Stimulated activated CD4-positive, alpha-beta T cell treated with anti-CD3 and anti-CD28 coated beads, Interleukin-2, amount 100 ng/mL, for 4 hours (primary cell): Measurements from ENCODE around the gene TAF9.
"Not testable (repeated sequence)": the region's sequence is repeated elsewhere in the genome, so short reads cannot be mapped to it uniquely, and the experiment has no call there.

Source experiments
- DNase-seq: peaks from one replicate; pipeline ENCODE4 v3.0.0-alpha.2; 2020; ENCODE audit warnings: low read depth

Gene TAF9, protein sequence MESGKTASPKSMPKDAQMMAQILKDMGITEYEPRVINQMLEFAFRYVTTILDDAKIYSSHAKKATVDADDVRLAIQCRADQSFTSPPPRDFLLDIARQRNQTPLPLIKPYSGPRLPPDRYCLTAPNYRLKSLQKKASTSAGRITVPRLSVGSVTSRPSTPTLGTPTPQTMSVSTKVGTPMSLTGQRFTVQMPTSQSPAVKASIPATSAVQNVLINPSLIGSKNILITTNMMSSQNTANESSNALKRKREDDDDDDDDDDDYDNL

DNA sequence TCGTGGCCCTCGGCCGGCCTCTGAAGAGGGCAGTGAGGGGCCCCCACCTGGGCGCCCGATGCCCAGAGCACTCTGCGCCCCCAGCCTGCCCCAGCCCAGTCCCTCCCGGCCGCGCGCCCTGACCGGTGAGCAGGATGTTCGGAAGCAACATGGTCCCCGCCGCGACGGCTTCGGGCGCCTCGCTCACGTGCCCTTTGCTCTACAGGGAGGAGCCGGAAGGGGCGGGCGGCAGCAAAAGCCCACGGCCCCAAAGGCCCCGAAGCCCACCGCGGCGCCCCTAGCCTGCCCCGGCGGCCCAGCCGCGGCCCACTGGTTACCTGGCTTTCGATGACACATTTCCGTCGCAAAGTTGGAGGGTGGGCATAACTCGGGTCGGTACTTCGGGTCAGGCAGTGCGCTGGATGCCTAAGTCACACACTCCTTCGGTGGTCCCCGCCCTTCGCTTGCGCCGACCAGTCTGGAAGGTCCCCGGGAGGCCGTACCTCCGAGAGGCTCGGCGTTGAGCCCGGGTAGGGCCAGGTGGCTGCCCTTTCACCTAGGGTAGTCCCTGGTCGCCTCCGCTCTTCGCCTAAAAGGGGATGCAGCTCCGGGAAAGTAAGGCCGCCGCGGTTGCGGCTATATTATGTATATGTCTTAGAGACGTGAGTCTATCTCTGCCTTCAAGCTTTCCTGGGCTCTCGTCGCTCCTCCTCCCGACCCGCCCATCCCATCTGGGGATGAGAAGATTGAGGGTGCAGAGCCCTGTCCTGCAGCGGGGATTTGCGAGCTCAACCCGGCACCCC is at the start of gene TAF9, which contains the start of the genes AK6 and RAD17:
Gene TAF9, minus strand, starts transcription at position 181 of the 782 bp plus-strand sequence. CDS start 3,783 bp downstream, outside the sequence.
Gene AK6, minus strand, starts transcription at position 181 of the 782 bp plus-strand sequence. Its CDS starts 30 bp downstream, at position 151.
Gene RAD17, plus strand, starts transcription at position 479 of the 782 bp plus-strand sequence. CDS start 2,391 bp downstream, outside the sequence.
- DNase-seq: peak; percentile 84

DNA sequence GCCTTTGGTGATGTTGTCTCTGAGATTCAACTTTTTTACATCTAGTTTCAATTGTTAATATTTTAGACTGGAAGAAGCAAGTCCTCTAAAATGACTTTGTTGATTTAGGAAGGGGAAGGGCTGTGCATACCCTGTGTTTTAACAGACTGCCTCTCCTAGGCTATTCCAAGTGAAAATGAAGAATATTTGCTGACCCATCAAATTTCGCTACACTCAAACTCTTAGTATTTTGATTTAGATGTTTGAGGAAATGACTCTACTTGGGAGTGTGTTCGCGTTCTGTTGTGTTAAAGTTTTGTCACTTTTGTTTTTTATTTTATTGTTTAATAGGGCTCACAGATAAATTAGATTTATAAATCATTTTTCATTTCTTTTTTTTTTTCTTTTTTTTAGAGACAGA is 49.2 kb upstream of the TAF9 start:
- DNase-seq: no peak

DNA sequence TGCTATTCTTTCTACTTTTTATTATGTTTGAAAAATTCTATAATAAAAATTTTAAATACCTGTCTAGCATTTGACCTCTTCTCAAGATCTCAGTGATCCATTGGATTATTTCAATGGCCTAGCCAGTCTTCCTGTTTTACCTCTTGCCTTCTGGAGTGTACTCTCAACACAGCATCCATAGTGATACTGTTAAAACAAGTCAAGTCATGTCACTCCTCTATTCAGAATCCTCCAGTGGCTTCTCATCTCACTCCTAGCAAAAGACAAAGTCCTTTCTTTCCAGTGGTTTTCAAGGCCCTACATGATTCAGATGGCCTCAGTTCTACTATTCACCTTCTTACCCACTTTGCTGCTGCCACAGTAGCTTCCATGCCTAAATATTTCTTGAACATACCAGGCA is 47.4 kb upstream of the TAF9 start:
- no peak for DNase-seq

DNA sequence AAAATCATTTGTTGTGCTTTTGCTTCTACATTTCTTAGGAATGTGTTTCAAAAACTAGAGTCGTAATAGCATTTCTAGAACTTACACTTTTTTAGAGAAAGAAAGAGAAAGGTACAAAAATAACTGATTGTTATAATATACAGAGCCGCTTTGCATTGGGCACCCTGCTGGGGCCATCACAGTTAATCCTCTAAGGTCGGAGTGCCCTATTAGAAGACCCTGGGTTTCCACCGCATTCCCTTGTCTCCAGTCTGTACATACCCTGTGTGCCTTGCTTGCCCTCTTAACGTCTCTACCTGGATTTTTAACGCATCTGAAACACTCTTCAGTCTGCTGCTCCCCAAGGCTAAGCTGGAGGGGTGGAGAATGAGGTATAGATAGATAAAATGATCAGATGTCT is 46.9 kb upstream of the TAF9 start:
- no peak for DNase-seq

DNA sequence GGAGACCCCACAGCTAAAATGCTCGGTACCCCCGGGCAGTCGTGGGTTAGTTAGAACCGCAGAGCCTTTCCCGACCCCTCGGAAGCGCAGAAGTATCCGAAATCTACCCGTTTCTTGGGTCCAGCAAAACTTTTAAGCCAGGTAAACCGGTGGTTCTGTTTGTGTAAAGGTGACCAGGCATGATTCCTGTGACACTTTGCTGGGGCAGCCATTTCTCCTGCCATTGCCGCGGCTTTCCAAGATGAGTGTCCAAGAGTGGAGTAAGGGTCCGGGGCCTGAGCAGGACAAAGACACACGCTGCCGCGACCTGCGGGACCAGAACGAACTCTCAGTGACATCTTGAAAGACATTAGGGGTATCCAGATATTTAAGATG is 46.3 kb upstream of the TAF9 start:
- DNase-seq: no peak

DNA sequence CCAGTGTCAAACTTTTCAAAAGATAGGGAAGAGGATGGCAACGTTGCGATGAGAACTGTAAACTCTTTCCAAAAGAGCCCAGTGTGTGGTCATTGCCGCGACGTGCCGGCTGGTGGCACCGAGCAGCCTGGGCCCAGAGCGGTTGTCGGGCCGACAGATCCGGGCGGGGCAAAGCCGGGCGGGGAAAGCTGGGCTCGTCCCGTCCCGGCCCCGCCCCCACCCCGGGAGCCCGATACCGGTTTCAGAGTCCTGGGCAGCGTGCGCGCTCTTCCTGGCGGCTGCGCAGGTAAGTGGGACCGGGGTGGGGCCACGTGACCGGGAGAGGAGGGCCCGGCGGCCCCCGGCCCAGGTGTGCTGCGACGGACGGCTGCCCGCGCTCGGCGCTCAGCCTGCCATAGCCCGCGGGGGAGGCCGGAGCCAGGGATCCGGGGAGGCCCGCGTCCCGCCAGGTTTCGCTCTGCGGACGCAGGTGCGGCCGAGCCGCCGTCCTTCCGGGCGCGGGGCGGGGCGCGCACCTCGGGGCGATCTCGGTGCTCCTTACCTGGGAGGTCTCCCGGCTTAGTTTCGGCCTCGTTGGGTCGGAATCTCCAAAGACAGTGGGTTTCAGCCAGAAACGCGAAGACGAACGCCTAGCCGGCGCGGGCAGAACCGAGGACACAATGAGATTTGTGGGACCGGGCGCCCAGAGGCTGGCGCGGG is 45.7 kb upstream of the TAF9 start, which contains the start of gene MARVELD2:
Gene MARVELD2, plus strand, starts transcription at position 232 of the 699 bp plus-strand sequence. CDS start 4,270 bp downstream, outside the sequence.
- peak; percentile 28 for DNase-seq

DNA sequence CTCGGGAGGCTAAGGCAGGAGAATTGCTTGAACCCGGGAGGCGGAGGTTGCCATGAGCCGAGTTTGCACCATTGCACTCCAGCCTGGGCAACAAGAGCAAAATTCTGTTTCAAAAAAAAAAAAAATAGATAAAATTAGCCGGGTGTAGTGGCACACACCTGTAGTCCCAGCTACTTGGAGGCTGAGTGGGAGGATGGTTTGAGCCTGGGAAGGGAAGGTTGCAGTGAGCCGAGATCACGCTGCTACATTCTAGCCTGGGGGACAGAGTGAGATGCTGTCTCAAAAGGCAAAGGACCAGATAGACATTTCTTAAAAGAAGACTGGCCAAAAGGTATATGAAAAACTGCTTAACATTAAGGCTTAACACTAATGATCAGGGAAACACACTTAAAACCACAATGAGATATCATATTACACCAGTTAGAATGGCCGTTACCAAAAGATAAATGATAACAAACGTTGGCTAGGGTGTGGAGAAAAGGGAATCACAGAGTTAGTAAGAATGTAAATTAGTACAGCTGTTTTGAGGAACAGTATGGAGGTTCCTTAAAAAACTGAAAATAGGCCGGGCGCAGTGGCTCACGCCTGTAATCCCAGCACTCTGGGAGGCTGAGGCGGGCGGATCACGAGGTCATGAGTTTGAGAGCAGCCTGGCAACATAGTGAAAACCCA is 35.5 kb upstream of the TAF9 start:
- DNase-seq: no peak

DNA sequence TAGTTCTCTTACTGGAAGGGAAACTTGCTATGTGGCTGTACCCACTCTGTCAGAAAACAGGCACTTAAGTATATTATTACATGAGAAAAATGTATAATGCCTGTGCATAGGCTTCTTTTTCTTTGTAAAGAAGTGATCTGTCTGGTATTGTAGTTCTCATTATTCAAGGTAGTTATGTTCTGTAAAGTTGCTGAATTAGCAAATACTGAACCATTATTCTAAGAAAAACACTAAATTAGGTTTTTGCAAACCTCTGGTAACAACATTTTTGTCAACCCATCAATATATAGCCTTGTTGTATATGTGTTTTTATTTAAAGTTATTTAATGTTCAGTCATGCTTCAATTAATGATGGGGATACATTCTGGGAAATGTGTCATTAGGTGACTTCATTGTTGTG is 9.1 kb upstream of the TAF9 start:
- no peak for DNase-seq

DNA sequence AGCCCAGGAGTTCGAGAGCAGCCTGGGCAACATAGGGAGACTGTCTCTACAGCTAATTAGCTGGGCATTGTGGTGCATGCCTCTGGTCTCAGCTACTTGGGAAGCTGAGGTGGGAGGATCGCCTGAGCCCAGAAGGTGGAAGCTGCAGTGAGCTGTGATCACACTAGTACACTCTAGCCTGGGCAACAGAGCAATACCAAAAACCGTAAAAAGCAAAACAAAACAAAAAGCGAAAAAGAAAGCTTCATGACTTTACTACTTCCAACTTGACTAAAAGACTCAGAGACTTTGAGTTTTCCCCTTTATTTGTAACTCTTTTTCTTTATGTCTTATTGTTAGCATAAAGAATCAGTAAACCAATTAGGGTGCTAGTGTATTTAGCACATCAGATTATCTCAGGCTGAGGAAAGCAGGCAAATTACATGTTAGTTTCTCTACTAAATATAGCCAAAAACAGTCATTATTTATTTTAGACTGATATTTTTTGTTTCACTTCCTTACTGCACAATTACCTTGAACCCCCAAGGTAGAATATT is 5.7 kb upstream of the TAF9 start:
- DNase-seq: no peak

DNA sequence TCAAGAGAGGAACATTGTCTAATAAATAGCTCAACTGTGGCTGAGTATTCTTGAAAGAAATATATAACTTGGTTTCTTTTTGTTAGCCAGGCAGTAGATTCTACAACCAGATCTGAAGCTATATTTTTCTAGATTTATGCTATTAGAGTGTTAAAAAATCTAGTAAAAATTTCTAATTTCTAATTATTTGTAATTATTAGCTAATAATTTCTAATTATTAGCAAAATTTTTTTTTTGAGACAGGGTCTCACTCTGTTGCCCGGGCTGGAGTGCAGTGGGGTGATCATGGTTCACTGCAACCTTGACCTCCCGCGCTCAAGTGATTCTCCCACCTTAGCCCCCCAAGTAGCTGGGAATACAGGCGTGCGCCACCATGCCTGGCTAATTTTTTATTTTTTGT is 3.1 kb upstream of the TAF9 start:
- no peak for DNase-seq

DNA sequence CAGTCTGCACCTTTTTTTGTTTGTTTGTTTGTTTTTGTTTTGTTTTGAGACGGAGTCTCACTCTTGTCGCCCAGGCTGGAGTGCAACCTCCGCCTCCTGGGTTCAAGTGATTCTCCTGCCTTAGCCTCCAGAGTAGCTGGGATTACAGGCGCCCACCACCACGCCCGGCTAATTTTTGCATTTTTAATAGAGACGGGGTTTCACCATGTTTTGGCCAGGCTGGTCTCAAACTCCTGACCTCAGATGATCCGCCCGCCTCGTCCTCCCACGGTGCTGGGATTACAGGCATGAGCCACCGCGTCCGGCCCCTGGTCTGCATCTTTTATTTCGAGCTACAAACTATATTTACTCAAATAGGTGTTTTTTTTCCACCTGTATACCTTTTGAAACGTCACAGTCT is 1.0 kb upstream of the TAF9 start:
- DNase-seq: not testable (repeated sequence)

DNA sequence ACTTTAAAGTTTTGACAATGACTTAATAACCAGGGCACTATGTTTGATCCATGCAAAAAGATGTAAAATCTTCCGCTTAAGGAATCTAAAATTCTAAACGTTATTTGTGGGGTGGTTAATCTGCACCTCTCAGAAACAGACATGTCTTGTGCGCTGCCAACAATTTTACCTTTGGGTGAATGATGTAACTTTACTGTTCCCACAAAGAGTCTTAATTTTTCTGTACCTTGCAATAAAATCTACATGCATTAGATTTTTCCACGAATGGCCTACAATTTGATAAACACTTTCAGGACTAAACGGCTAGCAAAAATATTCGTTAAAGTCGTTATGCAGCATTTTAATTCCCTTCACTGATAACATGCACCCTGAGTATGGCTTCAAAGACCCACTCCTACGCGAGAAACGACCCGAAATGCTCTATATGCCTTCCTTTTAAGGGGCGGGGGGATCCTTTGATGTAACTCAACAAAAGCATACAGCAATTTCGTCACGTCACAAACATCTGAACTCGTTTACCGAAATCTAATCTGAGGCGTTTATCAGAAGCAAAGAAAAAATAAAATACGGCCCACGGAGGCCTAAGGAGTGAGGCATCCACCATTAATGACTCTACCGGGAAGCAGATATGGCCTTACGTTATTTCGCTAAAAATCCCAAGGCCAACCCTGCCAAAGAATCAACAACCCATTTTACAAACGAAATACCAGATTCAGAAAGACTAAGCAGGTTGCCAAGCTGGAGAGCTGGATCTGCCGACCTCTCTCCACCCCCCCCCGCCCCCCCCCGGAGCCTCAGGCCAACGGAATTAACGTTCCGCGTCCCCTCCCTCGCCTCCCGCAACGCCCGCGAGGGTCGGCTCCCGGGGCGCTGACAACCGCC is 621 bp downstream of the TAF9 start:
- peak; percentile 41 for DNase-seq

DNA sequence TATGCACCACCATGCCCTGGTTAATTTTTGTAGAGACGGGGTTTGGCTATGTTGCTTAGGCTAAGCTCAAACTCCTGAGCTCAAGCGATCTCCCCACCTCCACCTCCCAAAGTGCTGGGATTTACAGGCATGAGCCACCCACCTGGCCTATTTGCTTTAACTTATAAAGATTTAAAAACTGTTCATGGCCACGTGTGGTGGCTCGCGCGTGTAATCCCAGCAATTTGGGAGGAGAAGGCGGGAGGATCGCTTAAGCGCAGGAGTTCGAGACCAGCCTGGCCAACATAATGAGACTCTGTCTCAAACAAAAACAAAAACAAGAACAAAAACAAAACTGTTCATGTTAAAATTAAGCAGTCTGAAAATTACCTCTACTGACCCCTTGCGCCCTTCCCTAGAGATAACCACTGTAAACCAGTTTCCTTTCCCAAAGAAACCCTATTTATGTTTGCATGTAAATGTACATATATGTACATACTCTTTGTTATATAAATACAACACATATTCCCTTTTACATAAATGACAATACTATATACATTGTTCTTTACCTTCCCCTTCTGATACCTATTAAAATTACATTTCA is 1.5 kb downstream of the TAF9 start:
- DNase-seq: no peak

DNA sequence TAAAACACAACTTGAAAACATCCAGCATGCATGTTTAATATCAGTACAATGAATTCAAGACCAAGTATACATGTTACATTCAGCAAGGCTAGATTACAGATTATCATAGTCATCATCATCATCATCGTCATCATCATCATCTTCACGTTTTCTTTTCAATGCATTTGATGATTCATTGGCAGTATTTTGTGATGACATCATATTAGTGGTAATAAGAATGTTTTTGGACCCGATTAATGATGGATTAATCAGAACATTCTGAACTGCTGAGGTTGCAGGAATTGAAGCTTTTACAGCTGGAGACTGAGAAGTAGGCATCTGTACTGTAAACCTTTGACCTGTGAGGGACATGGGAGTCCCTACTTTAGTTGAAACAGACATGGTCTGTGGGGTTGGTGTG is 4.5 kb downstream of the TAF9 start:
- no peak for DNase-seq

DNA sequence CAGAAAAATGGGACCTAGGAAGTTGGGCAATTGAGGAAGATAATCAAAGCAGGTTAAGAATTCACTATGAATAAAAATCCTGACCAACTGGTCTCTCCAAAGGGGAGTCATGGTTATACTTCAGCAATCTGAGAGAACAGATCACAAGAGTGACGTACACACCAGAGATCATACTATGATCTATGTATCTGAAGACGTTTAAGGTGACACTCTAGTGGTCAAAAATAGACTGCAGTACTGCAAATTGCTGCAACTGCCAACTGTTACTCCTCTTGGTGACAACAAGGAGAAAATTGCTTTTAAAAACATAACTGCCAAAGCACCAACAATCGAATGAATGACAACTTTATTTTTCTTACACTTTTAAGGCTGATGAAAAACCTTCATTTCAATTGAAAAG is 4.9 kb downstream of the TAF9 start:
- no peak for DNase-seq

DNA sequence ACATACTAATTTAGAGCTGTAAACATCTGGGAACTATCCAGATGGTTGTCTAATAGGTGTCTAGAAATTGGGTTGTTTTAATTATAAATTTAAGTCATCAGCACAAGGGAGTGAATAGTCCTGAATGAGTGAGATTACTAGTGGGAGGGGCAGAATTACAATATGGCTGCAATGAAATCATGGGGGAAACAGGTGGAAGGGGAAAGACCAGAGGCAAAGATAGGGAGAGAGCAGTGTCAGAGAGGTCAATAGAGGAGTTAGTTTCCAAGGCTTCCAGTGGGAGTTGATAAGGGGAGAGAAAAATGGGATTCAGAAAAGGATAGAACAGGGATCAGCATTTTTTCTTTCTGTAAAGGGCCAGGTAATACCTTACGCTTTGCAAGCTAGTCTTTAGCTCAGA is 8.9 kb downstream of the TAF9 start:
- no peak for DNase-seq

DNA sequence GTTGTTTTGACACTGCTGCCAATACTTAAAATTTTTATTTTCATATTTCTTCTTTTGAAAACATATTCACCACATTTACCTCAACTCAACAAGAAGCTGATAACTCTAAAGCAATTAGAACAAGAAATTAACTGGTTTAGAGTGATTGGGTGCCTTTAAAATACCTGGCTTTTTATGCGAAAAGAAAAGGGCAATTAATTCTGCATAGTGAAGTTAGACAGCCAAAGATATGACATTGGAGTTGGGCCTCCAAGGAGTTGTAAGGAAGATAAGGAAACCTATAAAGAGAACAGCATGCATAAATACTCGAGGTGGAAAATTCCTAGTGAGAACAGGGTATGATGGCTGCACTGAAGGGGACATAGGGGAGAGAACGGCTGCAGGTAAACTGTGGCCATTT is 9.6 kb downstream of the TAF9 start:
- DNase-seq: no peak

DNA sequence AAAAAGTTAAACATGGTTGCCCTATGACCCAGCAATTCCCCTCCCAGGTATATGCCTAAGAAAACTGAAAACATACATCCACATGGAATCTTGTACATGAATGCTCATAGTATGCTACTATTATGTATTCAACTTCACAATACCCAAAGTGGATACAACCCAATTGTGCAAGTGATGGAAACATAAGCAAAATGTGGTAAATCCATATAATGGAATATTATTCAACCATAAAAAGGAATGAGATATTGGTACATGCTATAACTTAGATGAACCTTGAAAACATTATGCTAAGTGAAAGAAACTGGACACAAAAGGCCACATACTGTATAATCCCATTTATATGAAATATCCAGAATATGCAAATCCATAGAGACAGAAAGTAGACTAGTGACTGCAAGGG is 18.7 kb downstream of the TAF9 start:
- DNase-seq: no peak

DNA sequence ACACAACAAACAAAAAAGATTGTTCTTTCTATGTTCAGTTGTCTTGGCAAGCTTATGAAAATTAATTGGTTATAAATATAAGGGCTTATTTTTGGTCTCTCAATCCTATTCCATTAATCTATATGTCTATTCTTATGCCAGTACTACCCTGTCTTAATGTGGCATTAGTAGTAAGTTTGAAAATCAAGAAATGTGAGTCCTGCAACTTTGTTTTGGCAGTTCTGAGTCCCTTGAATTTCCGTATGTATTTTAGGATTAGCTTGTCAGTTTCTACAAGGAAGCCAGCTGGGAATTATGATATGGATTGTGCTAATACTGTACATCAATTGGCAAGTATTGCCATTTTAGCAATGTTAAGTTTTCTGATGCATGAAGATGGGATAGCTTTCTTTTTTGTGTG is 26.2 kb downstream of the TAF9 start:
- no peak for DNase-seq

DNA sequence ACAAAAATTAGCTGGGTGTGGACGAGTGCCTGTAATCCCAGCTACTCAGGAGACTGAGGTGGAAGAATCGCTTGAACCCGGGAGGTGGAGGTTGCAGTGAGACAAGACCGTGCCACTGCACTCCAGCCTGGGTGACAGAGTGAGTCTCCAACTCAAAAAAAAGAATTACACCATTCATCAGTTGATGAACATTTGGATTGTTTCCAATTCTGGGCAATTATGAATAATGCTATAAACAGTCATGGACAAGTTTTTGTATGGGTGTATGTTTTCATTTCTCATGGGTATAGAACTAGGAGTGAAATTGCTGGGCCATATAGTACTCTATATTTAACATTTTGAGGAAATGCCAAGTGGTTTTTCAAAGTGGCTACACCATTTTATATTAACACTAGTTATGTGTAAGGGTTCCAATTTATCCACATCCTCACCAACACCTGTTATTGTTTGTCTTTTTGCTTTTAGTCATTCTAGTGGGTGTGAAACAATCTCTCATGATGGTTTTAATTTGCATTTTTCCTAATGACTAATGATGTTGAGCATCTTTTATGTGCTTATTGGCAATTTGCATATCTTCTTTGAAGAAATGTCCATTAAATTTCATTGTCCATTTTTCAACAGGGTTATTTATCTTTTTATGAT is 27.7 kb downstream of the TAF9 start:
- no peak for DNase-seq
